Activated CD4-positive, CD25-positive, alpha-beta regulatory T cell treated with anti-CD3 and anti-CD28 coated beads, Interleukin-2, amount 50 U/mL, for 16 hours (primary cell): ENCODE results near the gene CIPC.

Experiments
- DNase-seq: peaks from one replicate; pipeline ENCODE4 v3.0.0-alpha.2; 2020; ENCODE audit warnings: low read depth, low spot score

CIPC gene, protein sequence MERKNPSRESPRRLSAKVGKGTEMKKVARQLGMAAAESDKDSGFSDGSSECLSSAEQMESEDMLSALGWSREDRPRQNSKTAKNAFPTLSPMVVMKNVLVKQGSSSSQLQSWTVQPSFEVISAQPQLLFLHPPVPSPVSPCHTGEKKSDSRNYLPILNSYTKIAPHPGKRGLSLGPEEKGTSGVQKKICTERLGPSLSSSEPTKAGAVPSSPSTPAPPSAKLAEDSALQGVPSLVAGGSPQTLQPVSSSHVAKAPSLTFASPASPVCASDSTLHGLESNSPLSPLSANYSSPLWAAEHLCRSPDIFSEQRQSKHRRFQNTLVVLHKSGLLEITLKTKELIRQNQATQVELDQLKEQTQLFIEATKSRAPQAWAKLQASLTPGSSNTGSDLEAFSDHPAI

DNA sequence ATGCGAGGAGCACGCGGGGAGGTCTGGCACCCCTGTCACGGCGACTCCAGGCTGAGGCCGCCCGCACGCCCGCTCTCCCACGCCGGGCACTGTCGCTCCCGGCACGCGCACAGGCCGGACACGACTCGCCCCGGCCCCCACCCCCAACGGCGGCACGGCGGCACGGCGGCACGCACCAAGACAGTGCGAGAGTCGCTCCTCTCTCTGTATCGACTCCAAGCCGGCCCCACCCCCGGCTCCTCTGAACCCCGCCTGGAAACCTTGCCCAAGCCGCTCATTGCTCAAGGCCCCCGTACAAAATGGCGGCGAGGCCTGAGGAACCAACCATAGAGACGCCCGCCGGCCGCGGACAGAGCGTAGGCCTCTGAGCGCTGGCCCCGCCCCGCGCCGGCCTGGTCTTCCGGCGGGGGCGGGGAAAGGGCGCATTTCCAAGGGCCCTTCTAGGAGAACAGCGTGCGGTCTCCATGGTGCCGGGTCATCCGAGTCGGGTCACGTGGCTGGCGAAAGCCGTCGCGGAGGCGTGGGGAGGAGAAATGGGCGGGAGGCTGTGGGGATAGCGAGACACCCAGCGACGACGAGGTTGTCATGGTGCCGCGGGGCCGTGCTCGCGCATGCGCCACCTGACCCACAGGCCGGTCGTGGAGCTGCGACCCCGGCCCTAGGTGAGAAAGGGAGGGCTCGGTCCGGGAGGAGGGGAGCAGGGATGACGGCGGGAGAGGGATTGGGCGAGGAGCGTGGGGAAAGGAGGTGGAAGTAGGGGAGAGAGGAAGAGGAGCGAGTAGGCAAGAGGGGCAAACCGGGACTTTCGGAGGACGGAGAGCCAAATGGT is at the start of gene CIPC:
Gene CIPC (plus strand): TSS at position 559 of the 829 bp plus-strand sequence. CDS start 7,451 bp downstream, outside the sequence.
- DNase-seq, result peak; percentile 99

DNA sequence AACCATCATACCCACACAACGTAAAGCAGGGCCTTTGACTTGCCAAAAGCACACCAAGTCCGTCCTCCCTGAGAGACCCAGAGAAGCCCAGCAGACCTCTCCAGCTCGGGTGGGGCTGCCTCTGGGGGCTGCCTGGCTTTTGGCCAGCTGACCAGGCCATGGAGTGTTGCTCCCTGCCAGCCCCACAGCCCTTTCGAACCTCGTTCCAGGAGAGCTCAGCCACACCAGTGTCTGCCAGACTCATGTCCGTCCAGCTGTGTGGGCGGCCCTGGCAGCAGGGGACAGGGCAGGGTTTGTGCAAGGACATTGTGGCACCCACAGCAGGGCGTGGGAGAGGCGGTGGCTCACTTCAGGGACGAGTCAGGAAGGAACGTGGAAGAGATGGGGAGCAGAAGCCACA is 46.9 kb upstream of the CIPC start:
- no peak for DNase-seq

DNA sequence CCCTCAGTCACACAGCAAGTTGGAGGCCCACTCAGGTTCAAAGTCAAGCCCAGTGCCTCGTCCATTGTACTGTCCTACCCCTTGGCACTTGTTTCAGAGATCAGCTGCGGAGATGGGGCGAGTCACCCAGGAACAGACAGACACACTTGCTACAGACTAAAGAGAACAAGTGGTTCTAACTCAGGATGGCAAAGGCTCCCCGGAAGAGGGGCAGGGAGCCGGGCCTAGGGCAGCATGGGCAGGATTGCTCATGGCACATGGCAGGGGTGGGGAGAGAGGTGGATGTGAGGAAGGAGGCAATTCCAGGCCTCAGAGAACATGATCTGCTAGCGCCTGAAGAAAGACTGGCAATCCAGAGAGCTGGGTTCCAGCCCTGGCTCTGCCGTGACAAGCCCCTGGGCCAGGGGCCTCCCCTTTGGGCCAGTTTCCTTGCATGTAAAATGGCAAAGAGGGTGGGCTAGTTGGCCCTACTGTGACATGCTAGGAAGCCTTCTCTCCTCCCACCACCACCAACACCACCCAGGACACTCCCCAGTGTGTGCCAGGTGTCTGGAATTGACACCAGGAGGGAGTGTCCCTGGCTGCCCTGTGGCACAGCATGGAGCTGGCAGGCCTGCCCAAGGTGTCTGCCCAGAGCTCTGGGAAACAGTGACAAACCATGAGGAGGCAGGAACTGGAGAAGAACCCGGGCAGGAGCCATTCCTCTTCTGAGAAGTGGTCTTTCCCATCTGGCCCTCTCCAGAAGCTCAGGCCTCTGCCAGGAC is 45.6 kb upstream of the CIPC start:
- DNase-seq, result no peak

DNA sequence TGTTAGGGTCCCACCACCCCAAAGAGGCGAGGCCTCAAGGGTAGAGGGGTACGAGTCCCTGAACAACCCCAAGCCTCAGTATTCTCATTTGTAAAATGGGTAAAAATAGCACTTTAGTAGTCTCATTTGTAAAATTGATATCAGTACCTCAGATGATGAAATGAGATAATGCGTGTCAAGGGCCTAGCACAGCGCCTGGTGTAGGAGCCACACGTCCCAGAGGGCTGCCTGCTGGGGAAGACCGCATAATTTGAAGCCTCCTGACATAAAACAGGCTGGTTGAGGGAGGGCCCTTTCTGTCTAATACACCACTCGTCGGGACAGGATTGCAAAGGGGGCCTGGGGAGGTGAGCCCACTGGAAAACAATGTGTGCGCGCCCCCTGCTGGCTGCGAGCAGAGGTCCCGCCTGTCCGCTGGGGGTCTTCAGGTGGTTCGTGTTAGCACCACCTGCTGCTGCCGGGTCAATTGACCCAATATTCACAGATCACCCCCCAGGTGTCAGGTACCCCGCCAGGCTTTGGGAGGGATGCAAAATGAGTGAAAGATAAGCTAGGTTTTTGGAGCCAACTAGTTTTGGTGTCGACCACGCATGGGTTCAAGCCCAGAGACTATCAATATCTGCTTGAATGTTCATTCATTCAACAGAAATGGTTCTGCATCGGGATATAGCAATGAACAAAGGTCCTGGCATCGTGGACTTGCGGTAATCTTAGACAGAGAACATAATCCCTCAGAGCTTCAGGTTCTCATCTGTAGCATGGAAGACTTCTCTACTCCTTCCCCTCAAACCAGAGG is 44.8 kb upstream of the CIPC start:
- peak; percentile 54 for DNase-seq

DNA sequence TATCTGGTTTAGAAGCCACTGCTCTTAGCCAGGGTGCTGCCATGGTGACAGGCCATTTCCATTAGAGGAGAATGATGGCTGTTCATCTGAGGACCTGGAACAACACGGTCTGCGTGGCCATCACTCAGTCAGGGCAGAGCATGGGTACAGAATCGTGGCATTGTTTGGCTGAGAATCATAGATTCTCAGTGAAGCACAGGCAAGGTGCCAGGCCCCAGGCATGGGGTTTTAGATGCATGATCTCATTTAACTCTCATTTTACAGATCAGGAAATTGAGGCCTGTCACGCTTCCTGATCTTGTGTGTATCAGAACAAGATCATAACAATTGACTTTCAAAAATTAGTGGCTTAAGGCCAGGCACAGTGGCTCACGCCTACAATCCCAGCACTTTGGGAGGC is 42.8 kb upstream of the CIPC start:
- DNase-seq, result no peak

DNA sequence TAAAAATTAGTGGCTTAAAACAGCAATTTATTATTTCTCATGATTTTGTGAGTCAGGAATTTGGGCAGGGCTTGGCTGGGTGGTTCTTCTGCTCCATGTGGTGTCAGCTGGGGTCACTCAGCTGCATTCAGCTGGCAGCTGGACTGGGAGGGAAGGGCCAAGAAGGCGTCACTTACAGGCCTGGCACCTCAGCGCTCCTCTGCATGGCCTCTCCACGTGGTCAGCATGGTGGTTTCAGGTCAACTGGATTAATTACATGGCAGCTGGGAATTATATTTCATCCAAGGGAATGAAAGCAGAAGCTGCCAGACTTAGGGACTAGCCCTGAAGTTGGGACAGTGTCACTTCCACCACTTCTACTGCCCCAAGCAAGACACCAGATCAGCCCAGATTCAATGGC is 42.1 kb upstream of the CIPC start:
- no peak for DNase-seq

DNA sequence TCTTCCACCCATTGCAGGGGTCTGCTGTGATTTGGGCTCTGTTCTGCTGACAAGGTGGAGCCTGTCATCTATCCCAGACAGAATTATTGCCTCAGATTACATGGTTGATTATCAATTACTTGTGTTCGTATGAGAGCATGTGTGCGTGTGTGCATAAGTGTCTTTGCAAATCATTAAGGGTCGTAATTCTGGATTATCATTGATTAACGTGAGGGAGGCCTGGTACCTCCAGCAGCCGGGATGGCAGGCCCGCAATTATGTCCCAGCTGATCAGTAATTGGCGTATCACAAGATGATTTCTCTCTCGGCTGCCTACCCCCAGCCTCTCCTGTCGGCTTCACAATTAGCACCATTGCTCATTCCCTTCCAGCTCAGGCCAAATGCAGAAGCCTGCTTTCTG is 39.9 kb upstream of the CIPC start:
- no peak for DNase-seq

DNA sequence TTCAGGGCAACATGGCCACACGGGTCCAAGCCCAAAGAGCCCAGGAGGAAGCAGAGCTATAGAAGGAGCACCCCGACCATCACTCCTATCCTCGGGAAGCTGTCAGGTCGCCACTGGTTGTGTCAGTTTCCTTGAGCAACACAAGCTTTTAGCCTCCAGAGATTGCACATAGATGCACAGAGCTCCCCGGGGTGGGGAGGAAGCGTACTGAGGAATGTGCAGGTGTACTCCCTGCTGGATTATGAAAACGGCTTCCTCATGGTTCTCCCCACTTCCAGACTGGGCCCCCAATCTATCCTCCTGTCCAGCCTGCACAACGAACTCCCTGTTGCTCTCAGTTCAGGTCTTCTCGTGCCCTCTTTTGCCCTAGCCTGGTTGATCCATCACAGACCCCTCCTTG is 39.3 kb upstream of the CIPC start:
- DNase-seq, result no peak

DNA sequence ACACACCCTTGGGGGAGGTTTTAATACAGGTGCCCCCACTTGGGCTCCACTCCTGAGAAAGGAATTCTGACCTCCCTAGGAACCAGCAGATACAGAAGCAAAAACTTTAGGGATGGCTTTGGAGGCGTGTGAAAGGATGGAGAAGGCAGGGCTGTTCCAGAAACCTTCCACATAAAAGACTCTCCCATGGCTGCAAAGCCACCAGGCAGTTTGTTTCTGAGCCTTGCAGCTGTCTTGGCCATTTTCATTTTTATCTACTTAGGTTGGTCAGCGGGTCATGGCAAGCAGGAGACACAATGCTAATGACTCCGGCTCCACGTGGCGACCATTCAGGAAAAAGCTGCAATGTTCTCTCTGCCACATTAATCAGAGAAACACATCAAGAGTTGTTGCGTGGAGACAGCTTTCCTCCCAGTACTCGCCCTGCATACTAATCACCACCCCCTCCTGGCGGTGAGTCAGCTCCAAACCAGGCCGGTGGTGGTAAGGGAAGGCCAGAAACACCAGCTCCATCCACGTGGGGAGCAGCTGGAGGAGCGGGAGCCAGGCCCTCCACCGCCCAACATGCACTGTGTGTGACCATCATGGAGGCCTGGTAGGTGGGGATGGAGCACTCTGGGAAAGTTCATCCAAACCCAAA is 38.7 kb upstream of the CIPC start:
- DNase-seq, result no peak

DNA sequence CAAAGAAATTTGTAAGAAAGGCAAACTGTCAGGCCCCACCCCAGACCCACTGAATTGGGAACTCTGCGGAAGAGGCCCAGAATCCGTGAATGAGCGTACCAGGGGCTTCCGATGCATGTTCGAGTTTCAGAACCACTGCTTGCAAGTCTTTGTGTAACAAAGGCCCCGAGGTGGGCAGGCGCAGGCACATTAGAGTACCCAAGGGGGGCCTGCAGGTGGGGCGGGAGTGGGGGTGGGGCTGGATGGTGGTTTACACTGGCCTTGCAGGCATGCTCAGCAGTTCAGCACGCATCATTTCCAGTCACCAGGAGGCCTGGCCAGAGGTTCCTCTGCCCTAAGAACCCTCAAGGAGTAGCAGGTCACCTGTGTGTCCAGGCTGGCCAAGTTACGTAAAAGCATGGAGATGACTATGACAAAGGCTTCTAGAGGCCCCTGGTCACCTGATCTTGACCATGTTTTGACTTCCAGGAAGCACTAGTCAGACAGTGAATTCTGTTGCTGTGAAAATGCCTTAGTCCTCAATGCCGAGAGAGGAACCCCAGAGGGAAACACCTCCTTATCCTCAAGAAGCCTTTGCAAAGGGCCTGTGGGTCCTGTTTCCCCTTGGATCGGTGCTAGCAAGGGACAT is 36.3 kb upstream of the CIPC start:
- DNase-seq, result no peak

DNA sequence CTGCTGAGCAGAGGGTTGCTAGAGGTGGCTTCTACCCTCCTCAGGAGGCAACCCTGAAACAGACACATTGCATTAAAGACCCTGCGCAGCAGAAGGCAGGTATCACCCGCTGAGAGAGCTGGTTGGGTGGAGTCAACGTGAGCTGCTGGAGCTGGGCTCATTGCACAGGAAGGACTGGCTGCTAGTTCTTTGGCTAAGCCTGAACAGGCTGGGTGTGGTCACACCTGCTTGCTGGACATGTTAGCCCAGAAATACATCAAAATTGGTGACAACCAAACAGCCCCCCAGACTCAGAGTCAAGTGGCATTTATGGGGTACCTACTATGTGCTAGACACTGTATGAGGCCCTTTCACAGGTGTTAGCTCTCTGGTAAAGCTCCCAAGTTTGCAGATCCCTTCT is 35.8 kb upstream of the CIPC start:
- no peak for DNase-seq

DNA sequence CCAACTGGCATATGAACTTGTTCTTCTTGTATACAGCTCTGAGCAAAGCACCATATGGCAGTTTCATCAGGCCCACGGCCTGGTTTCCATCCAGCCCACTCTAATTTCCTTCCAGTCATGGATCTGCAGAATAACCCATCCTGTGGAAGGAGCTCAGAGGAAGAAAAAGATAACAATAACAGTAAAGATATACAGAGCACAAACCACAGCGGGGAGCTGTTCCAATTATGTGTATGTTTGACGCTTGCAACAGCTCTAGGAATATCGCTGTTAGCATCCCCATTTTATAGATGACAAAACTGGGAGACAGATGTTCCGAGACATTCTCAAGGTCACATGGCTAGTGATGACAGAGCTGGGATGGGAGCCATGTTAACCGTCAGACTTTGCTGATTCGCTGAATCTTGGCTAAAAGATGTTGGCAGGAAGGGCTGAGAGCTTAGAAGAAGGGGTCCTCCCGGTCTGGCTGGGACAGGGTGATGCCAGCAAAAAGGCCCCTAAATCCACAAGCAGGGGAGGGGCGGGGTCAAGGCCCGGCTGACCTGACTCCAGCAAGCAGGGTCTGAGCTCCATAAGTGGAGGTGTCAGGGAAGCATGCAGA is 34.4 kb upstream of the CIPC start:
- DNase-seq, result no peak

DNA sequence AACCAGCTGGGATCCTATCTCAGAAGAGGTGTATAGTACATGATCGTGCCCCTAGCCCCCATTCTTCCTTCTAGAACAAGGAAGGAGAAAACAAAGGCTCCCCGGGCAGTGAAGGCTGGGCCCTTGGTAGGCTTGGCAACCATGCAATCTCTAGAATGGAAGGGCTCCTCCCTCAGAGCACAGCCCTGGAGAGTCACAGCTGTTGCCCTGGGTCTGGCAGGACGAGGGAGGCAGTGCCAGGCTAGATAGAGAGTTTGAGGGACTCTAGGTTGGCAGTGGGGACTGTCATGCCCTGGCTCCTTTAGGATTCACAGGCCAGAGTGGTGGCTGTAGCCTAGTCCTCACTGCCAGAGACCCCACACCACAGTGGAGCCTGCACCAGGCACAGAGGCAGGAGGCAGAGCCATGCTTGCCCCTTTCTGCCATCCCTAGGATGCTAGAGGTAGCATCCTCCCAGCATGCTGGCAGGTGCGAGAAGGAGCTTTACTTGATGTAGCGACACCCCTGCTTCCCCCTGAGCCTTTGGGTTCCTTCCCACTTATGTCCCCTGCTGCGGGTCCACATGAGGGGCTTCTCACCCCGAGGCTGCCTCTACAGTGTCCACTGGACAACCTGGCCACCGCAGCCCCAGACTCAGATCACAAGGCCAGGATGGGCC is 33.4 kb upstream of the CIPC start:
- no peak for DNase-seq

DNA sequence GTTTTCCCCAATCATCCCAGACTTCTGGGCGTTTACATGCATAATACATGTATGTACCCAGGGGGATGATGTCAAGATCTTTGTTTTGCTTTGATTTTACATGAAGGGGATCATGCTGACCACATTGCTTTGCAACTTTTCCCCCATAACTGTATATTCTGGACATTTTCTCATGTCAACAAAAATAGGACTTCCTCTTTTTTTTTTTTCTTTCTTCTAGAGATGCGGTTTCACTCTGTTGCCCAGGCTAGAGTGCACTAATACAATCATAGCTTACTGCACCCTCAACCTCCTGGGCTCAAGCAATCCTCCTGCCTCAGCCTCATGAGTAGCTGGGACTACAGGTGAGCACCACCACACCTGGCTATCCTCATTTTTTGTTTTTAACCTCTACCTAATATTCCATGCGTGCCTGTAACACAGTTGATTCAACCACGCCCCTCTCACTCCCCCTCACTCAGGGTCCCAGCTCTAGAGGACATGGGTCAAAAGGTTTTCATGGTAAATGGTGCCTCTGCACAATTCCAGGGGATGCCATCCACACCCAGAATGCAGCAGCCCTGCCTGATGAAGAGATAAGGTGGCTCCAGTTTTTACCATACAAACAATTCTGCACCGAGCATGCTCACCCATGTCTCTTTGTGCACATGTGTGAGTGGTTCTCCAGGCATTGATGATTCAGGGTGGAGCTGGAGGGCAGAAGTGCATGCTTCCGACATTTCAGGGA is 32.0 kb upstream of the CIPC start:
- no peak for DNase-seq

DNA sequence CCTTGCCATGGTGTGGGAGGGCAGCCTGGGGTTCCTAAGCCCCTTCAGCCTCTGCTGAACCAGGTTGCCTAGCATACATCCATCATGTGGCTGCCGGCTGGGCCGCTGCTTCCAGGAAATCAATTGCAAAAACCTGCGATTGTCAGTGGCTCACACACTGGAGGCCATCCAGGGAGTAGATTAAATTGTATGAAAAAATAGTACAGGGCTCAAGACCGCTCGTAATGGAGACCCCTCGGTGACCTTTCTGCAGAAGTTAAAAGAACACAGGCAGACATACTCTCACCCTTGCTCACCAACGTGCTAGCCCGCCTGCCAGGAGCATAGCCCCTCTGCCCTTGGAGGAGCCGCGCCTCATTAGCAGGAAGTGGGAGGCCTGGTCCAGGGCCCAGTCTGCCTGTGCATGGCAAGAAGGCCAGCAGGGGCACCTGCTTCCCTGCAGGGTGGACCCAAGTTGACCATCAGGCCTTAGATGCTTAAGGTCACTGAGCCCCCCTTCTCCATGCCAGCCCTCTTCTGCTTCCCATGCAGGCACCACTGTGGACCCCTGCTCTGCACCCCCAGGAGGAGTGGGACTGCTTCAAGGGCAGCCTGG is 31.4 kb upstream of the CIPC start:
- DNase-seq, result no peak

DNA sequence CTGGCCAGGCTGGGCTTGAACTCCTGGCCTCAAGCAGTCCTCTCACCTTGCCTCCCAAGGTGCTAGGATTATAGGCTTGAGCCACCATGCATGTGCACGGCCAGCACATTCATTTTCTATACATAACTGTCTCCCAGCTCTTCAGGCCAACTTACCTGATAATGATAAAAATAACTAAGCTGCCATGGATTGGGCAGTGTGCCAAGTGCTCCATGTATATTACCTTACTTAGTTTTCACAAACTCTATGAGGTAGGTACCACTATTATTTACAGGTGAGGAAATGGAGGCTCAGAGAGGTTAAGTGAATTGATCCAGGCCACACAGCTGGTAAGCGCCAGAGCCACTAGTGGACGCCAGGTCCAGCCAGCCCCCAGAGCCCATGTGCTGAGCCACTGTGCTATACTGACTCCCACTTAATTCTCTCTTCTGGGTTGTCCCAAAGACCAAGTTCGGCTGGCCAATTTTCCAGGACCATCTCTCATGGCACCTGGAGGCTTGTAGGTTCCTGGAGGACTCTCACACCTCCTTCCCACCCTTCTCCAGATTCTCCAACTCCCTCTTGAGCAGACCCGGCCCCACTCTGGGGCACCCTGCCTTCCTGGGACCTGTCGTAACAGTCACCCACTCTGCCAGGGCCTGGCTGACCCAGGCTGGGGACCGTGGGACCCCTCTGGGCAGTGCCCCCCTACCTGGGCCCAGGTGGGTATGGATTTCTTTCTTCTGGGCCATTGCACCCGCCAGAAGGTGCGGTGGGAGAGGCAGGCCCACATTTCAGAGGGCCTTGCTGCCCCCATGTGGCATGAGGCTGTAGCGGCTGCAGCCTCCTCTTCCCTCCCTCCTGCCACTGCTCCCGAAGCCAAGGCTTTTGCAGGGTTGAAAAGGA is 30.2 kb upstream of the CIPC start:
- DNase-seq, result no peak

DNA sequence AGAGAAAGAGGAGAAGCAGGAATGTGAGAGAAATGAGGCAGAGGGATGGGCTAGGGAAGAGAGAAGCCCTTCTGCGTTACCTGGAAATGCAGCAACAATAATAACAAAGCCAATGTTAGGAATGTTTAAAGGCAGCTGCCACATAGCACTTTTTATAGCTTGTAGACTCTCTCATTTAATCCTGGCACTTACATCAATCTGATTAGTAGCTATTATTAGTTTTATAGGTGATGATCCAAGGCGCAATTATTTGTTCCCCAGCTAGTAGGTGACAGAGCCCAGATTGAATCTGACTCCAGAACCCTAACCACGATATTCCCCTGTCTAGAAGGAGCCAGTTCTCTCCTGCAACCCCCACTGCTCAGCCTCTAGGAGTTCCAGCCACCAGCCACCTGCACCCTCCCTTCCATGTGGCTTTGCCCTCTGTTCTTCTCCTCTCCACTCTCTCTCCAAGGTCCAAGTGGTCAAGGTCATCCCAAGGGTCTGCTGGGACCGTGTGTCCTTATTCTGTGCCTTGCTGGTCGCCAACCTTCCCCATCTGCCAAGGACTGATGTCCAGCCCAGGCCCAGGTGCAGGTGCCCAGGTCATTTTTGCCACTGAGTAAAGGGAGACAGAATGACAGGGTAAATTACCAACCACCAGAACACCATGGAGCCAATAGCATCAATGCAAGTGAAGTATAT is 29.4 kb upstream of the CIPC start:
- DNase-seq, result no peak
